Calu3 (cell line): ENCODE measurements around the gene CNKSR3. TPM values are rescaled to one million over a fixed set of nuclear protein-coding genes. Genes with fewer than 3 reads are reported as not detected.

Experiments
- BruUV-seq: library from RNA; stranded (reverse); fragments of 400-500 nt; replicated peaks from 2 replicates; lab custom pipeline; 2021; lab: Mats Ljungman, UMichigan
- CTCF ChIA-PET: fragments of 300-600 bp; sonication (Branson Sonifier 250); formaldehyde crosslinking; loops from one replicate; lab custom pipeline; 2022; ENCODE audit warnings: antibody characterized with exemption; lab: Charles Lee
- DNase-seq: peaks from one replicate; pipeline ENCODE4 v3.0.0; 2022
- H3K27ac Mint-ChIP-seq: one replicate; pipeline ENCODE4 v1.8.0; 2022; ENCODE audit warnings: mixed read lengths; ENCODE audit not compliant: unreplicated experiment
- H3K27me3 Mint-ChIP-seq: one replicate; pipeline ENCODE4 v1.8.0; 2022; ENCODE audit warnings: mixed read lengths; ENCODE audit not compliant: unreplicated experiment
- H3K36me3 Mint-ChIP-seq: one replicate; pipeline ENCODE4 v1.8.0; 2022; ENCODE audit warnings: mild to moderate bottlenecking, moderate library complexity, mixed read lengths; ENCODE audit not compliant: insufficient read depth, unreplicated experiment
- H3K4me1 Mint-ChIP-seq: one replicate; pipeline ENCODE4 v1.8.0; 2022; ENCODE audit warnings: mild to moderate bottlenecking, low read depth, mixed read lengths; ENCODE audit not compliant: unreplicated experiment
- H3K4me3 Mint-ChIP-seq: one replicate; pipeline ENCODE4 v1.8.0; 2022; ENCODE audit warnings: mild to moderate bottlenecking, low read depth, moderate library complexity, mixed read lengths; ENCODE audit not compliant: unreplicated experiment
- H3K9me3 Mint-ChIP-seq: one replicate; pipeline ENCODE4 v1.8.0; 2022; ENCODE audit warnings: low read depth, mixed read lengths; ENCODE audit not compliant: unreplicated experiment
- CTCF ChIP-seq: fragments of 200-600 bp; IDR thresholded peaks from one replicate; pipeline ENCODE4 v1.8.0; 2022; ENCODE audit warnings: antibody characterized with exemption; ENCODE audit not compliant: unreplicated experiment
- intact Hi-C: fragments of 100-400 bp; cut with micrococcal nuclease; formaldehyde crosslinking; loops from one replicate; pipeline ENCODE4 v1.10.0; 2022; ENCODE audit not compliant: unreplicated experiment
- total RNA-seq: library from RNA; stranded (reverse); gene quantifications from 2 replicates; pipeline ENCODE4 v1.2.3, GENCODE V29; 2022

The CNKSR3 gene
- total RNA-seq, 1 experiment from 2014 or later = 4.0 TPM

- H3K4me3 Mint-ChIP-seq = no peak overlapping the region
- no peak for DNase-seq
- no peaks in the 10 kb centered on the region for H3K9me3 Mint-ChIP-seq
- TF ChIP-seq CTCF = no peak
- H3K36me3 Mint-ChIP-seq = no peaks in the 10 kb centered on the region
- no TSS peak for BruUV-seq
- H3K4me1 Mint-ChIP-seq = no peaks in the 10 kb centered on the region
- peaks cover 59% of the 10 kb centered on the region for H3K27me3 Mint-ChIP-seq
- CTCF ChIA-PET = no interaction called here
- no peak overlapping the region for H3K27ac Mint-ChIP-seq
- intact Hi-C loops = no loop called here
Measured at GRCh38 chr6:154367336-154367735, 143.1 kb downstream of the CNKSR3 start.

- no peak overlapping the region for H3K27ac Mint-ChIP-seq
- peaks cover 66% of the 10 kb centered on the region for H3K27me3 Mint-ChIP-seq
- intact Hi-C loops = no loop called here
- H3K4me1 Mint-ChIP-seq = no peaks in the 10 kb centered on the region
- H3K36me3 Mint-ChIP-seq = no peaks in the 10 kb centered on the region
- no peak overlapping the region for H3K4me3 Mint-ChIP-seq
- H3K9me3 Mint-ChIP-seq = no peaks in the 10 kb centered on the region
- no TSS peak for BruUV-seq
- CTCF ChIA-PET = no interaction called here
- no peak for TF ChIP-seq CTCF
- no peak for DNase-seq
Measured at GRCh38 chr6:154363821-154364220, 146.7 kb downstream of the CNKSR3 start.

DNA sequence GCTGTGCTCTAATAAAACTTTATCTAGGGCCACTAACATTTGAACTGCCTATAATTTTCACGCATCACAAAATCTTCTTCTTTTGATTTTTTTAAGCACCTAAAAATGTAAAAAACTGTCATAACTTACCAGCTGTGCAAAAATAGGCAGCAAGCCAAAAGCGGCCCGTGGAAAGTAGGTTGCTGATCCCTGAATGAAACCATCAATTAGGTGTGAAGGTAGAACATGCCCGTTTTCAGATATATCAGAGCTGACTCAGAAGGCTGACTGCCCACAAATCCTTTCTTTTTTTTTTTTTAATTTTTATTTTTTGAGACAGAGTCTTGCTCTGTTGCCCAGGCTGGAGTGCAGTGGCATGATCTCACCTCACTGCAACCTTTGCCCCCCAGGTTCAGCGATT lies 149.0 kb downstream of the CNKSR3 start:
- Mint-ChIP-seq H3K4me3 (no peak overlapping the region), H3K4me1 (no peaks in the 10 kb centered on the region), H3K9me3 (no peaks in the 10 kb centered on the region), H3K27me3 (peaks cover 59% of the 10 kb centered on the region), H3K36me3 (no peaks in the 10 kb centered on the region), H3K27ac (no peak overlapping the region)
- TF ChIP-seq CTCF = no peak
- no peak for DNase-seq
- CTCF ChIA-PET = no interaction called here
- intact Hi-C loops = no loop called here
- no TSS peak for BruUV-seq

DNA sequence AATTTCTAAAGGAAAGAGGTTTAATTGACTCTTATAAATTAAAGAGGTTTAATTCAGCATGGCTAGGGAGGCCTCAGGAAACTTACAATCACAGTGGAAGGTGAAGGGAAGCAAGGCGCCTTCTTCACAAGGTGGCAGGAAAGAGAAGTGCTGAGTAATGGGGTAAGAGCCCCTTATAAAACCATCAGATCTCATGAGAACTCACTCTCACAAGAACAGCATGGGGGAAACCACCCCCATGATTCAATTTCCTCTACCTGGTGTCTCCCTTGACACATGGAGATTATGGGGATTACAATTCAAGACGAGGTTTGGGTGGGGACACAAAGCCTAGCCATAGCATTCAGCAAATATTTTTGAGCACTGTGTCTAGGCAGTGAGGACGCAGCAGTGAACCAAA lies 150.0 kb downstream of the CNKSR3 start:
- DNase-seq = no peak
- H3K36me3 Mint-ChIP-seq = no peaks in the 10 kb centered on the region
- H3K27ac Mint-ChIP-seq = no peak overlapping the region
- intact Hi-C loops = no loop called here
- no peaks in the 10 kb centered on the region for H3K4me1 Mint-ChIP-seq
- no TSS peak for BruUV-seq
- no peak for TF ChIP-seq CTCF
- no peak overlapping the region for H3K4me3 Mint-ChIP-seq
- CTCF ChIA-PET = no interaction called here
- no peaks in the 10 kb centered on the region for H3K9me3 Mint-ChIP-seq
- H3K27me3 Mint-ChIP-seq = peaks cover 62% of the 10 kb centered on the region
